T-helper 1 cell (primary cell): Measurements from ENCODE around the gene MLKL.
"Not testable (repeated sequence)": the region's sequence is repeated elsewhere in the genome, so short reads cannot be mapped to it uniquely, and the experiment has no call there.

Source experiments
- DNase-seq, 5 donors: peaks; one replicate each; pipeline ENCODE4 v3.0.0-alpha.2; 2012 to 2020

Gene MLKL

DNA sequence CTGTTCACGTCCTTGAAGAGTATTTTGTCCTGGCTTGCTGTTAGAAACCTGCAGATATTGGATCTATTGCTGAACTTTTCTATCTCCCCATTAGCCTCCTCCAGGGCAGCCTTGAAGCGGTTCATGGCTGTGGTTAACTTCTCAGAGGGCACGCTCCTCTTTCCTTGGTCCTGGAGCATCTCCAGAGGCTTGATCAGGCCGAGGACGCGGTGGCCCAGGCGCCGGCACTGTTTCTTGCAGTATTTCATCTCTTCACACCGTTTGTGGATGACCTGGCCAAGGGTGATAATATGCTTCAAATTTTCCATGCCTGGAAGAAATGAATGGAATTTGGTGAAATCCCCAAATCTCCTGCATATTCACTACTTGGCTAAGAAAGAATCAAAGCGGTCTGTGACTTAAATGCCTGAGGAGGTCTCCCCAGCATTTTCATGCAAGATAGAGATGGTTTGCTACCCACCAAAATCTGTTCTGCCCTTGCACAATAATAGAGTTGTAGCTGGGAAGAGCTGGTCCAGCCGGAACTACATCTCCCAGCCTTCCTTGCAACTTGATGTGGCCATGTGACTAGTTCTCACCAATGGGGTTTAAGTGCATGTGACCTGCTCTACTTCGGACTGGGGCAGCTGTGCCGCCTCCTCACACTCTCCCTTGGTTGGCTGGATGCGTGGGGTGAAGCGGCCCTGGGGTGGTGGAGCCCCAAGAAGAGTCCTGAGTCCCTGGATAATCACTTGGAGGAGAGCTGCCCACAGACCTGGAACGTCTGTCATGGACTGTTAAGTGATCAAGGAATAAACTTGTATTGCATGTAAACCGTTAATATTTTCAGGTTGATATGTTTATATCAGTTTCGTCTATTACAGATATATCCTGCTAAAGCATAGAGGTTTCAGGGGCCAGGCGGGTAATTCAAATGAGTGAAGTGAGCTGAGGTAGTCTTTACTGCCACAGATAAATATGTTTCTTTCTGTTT lies 4.9 kb downstream of the MLKL start:
- DNase-seq, result peak; percentile 39 to 80 (median 50)

DNA sequence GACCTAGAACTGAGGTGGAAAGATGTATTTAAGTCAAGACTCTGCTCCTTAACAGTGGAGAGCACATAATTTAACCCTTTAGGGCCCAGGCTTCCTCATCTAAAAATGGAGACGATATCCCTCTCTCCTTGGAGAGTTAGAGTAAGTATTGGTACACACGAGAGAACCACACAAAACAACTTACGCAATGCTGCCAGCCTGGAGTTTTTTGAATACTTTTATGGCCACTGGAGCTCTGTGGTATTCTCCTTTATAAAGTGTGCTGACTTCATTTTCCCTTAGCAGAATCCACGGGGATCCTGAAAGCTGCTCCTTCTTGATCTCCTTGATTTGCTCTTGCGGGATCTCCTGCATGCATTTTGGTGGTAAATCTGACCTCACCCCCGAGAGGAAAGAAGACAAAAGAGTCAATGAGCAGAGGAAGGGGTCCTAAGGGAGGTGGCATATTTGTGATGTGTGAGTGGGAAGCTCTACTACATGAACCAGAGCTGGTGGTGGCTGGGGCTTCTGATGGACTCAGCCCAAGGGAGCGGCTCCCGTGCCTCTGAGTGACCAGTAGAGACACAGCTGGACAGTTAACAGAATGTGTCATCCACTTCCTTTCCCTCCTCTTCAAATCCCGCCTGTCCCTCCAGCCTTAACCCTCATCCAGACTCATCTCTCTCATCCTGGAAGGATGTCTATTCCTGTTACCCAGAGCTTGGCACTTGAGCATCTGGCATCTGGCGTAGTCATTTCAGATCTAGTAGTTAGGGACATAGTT lies 9.4 kb downstream of the MLKL start:
- DNase-seq, result no peak

DNA sequence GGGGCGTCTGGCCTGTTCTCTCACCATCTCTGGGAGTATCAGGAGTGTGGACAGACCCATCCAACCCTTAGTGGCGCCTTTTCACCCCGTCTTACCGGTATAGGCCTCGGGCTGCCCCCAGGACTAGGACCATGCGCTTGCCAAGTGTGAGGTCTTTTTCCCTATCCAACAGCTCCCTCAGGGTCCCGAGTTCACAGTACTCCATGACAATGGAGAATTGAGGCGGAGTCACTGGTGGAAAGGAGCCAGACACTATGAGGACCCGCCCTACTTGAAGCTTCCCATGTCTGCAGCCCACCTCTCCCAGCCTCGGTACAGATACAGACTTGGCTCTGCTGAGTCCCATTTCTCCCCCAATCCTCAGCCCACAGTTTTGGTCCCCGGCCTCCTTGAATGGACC lies 18.1 kb downstream of the MLKL start:
- no peak for DNase-seq

DNA sequence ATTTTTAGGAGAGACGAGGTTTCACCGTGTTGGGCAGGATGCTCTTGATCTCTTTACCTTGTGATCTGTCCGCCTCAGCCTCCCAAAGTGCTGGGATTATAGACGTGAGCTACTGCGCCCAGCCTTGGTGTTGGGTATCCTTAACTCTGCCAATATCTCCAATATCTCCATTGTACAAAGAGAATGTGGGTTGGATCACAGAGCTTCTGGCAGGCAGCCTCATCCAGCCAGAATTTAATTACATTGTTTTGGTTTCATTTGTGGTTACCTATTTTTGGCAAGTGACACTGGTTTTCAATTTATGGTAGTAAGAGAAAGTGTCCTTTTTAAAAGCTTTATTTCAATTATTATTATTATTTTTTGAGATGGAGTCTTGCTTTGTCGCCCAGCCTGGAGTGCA lies 20.0 kb downstream of the MLKL start:
- DNase-seq, result no peak

DNA sequence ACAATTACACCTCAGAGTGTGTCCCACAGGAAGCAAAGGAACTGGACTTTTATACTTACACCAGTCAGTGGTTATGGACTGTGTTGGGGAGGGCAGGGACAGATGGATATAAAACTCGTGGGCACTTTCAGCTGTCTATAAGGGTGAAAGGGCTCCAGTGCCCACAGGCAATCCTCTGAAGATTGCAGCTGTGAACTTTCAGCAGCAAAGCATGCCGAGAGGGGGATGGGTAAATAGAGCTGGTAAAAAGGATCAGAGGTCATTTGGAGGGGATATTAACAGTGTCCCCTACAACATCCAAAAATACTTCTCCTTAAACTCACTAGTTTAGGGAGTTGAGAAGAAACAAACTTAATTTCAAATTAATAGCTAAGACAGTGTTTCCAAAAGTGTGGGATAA lies 20.7 kb downstream of the MLKL start:
- no peak for DNase-seq

DNA sequence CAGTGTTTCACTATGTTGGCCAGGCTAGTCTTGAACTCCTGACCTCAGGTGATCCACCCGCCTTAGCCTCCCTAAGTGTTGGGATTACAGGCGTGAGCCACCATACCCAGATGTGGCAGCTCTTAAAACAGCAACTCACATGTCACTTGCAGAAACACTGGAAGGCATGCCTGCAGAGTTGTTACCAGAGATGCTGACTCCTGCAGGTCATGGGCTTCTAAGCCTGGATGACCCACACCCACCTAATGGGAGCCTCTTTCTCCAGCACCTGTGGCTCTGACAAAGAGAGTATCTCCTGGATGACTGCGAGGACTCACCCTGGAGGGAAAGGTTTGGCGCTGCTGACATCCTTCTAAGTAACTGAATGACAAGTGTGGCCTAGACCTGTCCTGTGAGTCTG lies 22.8 kb downstream of the MLKL start:
- no peak for DNase-seq

GRCh38 chr16:74673876-74674275 lies 26.8 kb downstream of the MLKL start:
- no peak for DNase-seq

GRCh38 chr16:74668877-74669276 lies 31.8 kb downstream of the MLKL start:
- DNase-seq, result not testable (repeated sequence)

GRCh38 chr16:74667255-74667700 lies 33.4 kb downstream of the MLKL start:
- DNase-seq, result peak in 3 of 5 donors; percentile 6 to 40 (median 15)

- peak; percentile 95 to 99 (median 96) for DNase-seq
Observed at GRCh38 chr16:74666425-74667254, 34.0 kb downstream of the MLKL start, which contains the start of gene RFWD3. TSS of gene RFWD3 (minus strand) at chr16:74666877. CDS start at chr16:74661449, 5,428 bp downstream.

DNA sequence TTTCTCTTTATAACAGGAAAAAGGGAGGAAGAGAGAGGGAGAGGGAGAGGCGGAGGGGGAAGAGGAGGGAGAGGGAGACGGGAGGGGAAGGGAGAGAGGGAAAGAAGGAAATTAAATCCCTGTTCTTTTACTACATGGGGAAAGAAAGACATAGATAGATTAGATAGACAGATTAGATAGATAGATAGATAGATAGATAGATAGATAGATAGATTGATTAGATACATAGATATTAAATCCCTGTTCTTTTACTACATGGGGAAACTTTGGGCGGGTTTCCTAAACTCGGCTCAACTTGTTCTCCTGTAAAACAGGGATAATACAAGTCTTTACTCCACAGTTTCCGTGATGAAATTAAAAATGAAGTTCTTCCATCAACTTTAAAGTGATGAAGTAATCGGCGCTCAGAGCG lies 34.6 kb downstream of the MLKL start:
- no peak for DNase-seq

GRCh38 chr16:74661064-74661463 lies 39.6 kb downstream of the MLKL start:
- DNase-seq, result no peak

GRCh38 chr16:74660383-74660782 lies 40.3 kb downstream of the MLKL start:
- no peak for DNase-seq

DNA sequence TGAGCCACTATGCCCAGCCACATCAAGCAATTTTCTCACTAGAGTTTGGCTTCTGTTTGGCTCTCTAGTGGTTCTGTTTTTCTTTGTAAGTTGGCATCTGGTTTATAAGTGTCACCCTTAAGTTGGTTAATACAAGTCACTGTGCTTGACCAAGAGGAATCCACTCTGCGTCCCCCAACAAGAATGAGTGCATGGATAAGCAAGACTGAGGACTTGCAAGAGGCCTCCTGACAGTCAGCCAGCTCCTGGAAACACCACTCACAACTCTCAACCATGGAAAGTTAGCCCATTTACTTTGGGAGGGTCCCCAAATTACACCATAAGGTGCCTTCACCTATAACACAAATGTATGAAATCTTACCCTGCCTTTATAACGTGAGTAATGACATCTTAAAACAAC lies 41.6 kb downstream of the MLKL start:
- no peak for DNase-seq

- no peak for DNase-seq
Observed at GRCh38 chr16:74657870-74658642, 42.6 kb downstream of the MLKL start.

GRCh38 chr16:74654536-74655050 lies 46.1 kb downstream of the MLKL start:
- no peak for DNase-seq

- not testable (repeated sequence) for DNase-seq
Observed at GRCh38 chr16:74652883-74653282, 47.8 kb downstream of the MLKL start.

DNA sequence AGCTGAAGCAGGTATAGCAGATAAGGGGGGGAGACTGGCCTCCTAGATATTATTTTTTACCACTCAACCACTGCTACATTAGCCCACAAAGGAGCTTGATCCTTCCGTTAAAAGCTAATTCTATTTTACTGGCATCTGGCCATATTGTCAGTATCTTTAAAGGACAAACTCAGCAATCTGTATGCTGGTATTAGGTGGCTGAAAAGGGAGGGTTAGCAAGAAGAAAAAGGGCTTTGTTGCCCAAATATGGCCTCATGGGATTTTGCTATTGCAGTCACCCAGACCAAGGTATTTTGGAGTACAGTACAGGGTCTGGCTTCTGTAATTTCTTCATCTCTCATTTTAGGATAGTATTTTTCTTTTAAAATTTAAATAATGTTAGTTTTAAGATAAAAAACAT lies 48.4 kb downstream of the MLKL start:
- DNase-seq, result no peak

- DNase-seq, result no peak
Observed at GRCh38 chr16:74651841-74652240, 48.8 kb downstream of the MLKL start.

GRCh38 chr16:74650966-74651567 lies 49.6 kb downstream of the MLKL start:
- no peak for DNase-seq

- no peak for DNase-seq
Observed at GRCh38 chr16:74649839-74650504, 50.7 kb downstream of the MLKL start.
